GM03348 (cell line): ENCODE results near the gene ELP2.
A peak's percentile ranks its signal among the peaks of the same experiment; 100 is the strongest.
"Not testable (repeated sequence)": the region's sequence is repeated elsewhere in the genome, so short reads cannot be mapped to it uniquely, and the experiment has no call there.

ENCODE experiments used
- DNase-seq: peaks from one replicate; pipeline ENCODE4 v3.0.0; 2012; ENCODE audit warnings: low spot score

Gene ELP2

DNA sequence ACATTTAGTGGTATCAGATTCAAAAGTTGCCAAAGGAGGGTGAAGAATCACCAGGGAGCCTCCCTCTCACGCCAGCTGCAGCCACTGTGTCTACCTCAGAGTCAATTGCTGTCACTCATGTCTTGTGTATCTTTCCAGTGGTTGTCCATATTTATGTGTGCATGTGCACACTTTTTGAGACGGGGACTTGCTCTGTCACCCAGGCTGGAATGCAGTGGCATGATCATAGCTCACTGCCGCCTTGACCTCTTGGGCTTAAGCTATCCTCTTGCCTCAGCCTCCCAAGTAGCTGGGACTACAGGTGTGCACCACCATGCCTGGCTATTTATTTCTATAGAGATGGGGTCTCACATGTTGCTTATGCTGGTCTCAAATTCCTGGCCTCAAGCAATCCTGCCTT lies 61.6 kb downstream of the ELP2 start:
- no peak for DNase-seq

GRCh38 chr18:36191711-36192110 lies 62.0 kb downstream of the ELP2 start:
- DNase-seq, result no peak

DNA sequence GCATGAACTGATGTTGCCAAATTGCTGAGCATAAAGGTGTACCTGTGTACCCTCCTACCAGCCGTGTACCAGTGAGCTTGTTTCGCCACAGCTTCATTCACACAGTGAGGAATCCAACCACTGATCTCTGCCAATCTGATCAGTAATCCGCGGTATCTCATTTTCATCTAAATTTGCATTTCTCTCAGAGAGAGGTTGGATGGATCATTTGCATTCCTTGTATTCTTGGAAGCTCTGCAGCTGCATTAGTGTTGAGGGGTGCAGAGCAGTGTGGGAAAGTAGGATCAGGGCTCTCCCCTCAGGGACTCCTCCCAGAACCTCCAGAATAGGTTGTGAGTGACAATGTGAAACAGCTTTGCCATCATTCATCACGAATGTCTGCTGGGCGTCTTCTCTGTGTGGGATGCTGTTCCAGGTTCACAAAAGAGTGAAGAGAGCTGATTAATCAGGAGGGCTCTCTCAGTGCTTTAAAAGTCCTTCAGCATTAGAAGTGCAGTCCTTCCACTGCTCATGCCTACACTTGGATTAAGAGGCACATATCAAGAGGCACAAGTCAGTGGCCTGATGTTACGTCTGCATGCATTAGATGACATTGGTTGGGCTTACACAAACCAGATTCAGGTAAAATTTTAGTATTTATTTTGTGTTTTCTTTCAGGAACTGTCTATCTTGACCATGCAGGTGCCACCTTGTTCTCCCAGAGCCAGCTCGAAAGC lies 65.1 kb downstream of the ELP2 start:
- DNase-seq, result no peak

- DNase-seq, result no peak
These were observed 65.9 kb downstream of the ELP2 start for GRCh38 chr18:36195427-36196122.

- DNase-seq, result no peak
These were observed 66.7 kb downstream of the ELP2 start for GRCh38 chr18:36196238-36196995.

DNA sequence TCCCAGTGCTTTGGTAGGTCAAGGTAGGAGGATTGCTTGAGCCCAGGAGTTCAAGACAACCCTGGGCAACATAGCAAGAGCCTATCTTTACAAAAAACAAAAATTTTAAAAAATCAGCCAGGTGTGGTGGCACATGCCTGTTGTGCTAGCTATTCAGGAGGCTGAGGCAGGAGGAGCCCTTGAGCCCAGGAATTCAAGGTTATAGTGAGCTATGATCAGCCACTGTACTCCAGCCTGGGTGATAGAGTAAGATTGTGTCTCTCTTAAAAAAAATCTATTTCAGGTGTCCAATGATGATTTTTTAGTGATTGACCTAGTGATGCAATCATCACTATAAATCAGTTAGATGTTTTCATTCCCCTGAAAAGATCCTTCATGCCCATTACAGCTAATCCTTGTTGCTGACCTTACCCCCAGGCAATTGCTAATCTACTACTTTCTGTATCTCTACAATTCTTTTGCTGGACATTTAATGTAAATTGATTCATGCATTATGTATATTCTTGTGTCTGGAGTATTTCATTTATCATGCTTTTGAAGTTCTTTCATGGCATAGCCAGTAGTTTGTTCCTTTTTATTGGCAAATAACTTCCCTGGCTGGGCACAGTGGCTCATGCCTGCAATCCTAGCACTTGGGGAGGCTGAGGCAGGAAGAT lies 67.9 kb downstream of the ELP2 start:
- DNase-seq, result no peak

DNA sequence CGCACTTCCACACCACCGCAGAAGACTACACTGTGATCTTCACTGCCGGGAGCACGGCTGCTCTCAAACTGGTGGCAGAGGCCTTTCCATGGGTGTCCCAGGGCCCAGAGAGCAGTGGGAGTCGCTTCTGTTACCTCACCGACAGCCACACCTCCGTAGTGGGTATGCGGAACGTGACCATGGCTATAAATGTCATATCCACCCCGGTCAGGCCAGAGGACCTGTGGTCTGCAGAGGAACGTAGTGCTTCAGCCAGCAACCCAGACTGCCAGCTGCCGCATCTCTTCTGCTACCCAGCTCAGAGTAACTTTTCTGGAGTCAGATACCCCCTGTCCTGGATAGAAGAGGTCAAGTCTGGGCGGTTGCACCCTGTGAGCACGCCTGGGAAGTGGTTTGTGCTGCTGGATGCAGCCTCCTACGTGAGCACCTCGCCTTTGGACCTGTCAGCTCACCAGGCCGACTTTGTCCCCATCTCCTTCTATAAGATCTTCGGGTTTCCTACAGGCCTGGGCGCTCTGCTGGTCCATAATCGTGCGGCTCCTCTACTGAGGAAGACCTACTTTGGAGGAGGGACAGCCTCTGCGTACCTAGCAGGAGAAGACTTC lies 70.1 kb downstream of the ELP2 start:
- DNase-seq, result no peak

DNA sequence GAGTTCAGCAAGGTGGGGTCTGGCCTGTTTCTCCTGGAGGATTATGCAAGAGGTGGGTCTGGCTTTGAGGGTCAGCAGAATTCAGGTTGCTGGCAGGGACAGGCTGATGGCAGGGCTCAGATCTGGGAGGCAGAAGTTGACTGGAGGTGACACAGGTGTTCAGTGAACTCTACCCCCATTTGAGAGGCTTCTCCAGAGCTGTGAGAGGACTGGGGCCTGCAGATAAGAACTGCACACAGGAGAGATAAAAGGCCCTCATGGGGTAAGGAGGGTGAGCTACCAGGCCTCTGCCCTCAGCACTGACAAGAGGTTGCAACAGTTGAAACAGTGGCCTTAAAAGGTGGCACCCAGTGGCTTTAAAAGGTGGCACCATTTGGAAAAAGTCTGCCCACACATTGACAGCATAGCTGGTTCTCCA lies 70.7 kb downstream of the ELP2 start:
- no peak for DNase-seq

- DNase-seq, result no peak
These were observed 72.1 kb downstream of the ELP2 start for GRCh38 chr18:36201765-36202164.

GRCh38 chr18:36203360-36203895 lies 73.7 kb downstream of the ELP2 start:
- DNase-seq, result no peak

DNA sequence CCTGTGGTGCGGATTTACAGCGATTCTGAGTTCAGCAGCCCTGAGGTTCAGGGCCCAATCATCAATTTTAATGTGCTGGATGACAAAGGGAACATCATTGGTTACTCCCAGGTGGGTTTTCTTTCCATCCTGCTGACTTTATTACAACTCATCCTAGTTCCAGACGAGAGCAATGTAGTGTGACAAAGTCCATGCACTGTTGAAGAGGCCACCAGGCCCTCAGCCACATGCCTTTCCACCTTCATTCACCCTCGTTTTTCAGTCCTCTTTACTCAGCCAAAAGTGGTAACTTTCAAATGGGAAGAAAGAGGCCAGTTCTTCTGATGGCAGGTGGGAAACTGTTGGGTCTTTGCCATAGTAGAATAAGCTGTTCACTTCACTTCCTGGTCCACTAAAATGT lies 75.5 kb downstream of the ELP2 start:
- DNase-seq, result no peak

DNA sequence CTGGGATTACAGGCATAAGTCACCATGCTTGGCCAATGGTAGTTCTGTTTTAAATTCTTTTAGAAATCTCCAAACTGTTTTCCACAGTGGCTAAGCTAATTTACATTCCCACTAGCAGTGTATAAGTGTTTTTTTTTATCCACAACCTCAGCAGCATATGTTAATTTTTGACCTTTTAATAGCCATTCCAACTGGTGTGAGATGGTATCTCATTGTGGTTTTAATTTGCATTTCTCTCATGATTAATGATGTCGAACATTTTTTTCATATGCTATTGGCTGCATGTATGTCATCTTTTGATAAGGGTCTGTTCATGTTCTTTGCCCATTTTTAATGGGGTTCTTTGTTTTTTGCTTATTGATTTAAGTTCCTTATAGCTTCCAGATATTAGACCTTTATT lies 77.6 kb downstream of the ELP2 start:
- DNase-seq, result no peak

- DNase-seq, result not testable (repeated sequence)
These were observed 78.3 kb downstream of the ELP2 start for GRCh38 chr18:36207969-36208368.

DNA sequence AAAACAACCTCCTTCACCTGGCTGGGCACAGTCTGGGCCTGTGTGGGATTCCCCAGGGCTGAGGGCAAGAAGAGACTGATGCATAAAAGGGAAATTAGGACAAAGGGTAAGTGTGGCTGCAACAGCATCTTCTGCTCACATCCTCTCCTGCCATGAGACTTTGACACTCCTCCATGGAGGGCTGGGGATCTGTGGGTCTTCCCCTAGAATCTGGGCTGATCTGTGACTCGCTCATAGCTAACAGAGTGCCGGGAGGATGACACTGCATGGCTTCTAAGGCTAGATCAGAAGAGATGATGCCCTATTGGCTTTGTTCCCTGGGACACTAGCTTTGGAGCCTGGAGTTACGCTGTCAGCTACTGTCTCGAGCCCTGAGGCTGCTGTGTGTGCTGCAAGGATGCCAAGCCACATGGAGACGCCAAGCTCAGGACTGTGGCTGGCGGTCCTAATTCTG lies 81.9 kb downstream of the ELP2 start:
- peak; percentile 37 for DNase-seq

DNA sequence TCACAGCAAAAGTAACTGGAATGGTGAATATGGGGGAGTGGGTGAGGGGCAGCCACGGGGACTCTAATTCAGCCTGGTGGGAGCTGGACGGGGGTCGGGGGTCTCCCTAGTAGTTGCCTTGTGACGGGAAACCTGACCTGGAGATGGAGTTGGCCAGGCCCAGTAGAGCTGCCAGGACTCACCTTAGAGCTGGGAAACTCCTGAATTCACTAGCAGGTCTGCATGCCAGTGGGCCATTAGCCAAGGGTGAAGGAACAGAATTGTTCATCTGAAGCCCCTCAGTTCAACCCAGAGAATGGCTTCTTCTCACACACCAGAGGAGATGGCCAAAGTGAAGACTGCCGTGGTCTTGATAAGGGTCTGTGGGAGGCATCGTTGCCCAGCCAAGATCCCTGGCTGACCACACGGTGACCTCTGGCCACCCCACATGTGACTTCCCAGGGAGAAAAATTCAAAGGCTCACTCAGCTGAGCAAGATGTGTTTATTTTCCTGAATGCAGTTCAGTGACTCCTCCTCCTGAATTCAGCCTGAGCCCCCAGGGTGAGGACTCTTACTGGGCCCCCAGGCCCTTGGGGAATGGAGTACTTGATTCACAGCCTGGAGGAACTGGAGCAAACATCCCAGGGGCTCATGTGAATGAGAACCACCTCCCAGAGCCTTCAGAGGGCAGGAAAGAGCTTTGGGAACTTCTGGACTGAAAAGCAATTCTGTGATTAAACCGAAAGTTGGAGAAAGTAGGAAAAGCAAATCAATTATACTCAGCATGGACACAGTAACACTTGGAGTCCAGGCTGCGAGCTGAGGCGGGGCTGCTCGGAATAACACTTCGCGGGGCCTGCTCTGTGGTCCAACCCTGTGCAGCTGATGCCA lies 82.8 kb downstream of the ELP2 start:
- DNase-seq, result peak; percentile 39

- DNase-seq, result no peak
These were observed 85.1 kb downstream of the ELP2 start for GRCh38 chr18:36214811-36215210.

- DNase-seq, result no peak
These were observed 85.9 kb downstream of the ELP2 start for GRCh38 chr18:36215577-36215976.

GRCh38 chr18:36217348-36217747 lies 87.6 kb downstream of the ELP2 start:
- no peak for DNase-seq

DNA sequence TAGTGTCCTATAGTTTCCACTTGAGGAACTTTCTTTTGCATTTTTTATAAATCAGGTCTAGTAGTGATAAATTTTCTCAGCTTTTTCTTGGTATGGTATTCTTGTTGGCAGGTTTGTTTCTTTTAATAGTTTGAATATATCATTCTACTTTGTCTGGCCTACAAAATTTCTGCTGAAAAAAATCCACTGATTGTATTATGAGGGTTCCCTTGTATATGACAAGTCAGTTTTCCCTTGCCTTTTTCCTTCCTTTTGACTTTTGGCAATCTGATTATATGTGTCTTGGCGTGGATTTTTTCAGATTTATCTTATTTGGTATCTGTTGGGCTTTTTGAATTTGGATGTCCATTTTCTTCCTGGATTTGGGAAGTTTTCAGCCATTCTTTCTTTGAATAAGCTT lies 99.5 kb downstream of the ELP2 start:
- DNase-seq, result no peak
